A549 (cell line): ENCODE results near the gene TAF15. TPM values are rescaled to one million over a fixed set of nuclear protein-coding genes. Genes with fewer than 3 reads are reported as not detected.

Experiments used
- ATAC-seq, 2 experiments: fragments of 200-7000 bp in 1 of 2; fragments of >200 bp in 1 of 2; cut with Nextera tagmentation in 1 of 2; cut with Tn5 transposase in 1 of 2; 3 replicates each; pipeline versions ENCODE4 v1.8.0 to v1.9.1; 2018 to 2020; ENCODE audit warnings: mild to moderate bottlenecking in 1 of 2, moderate library complexity in 1 of 2
- CTCF ChIA-PET: fragments of 300-600 bp; sonication (Branson Sonifier 250); formaldehyde crosslinking; extraction: SDS; loops from one replicate; lab custom pipeline; 2021; ENCODE audit warnings: antibody characterized with exemption, inconsistent platforms; lab: Yijun Ruan, JAX
- POLR2A ChIA-PET: fragments of 350-600 bp; formaldehyde crosslinking; extraction: SDS; loops from one replicate; lab custom pipeline; 2021; ENCODE audit warnings: antibody characterized with exemption, inconsistent platforms; lab: Yijun Ruan, JAX
- DNase-seq, 2 experiments: peaks; one replicate each; pipeline versions ENCODE4 v3.0.0 to v3.0.0-alpha.2; 2011 to 2016; ENCODE audit warnings: low read depth in 1 of 2, low spot score in 1 of 2
- FAIRE-seq: peaks from 2 replicates; lab custom pipeline; 2011; peaks lifted over from hg19 to GRCh38; lab: Jason Lieb, UNC
- H3K27ac ChIP-seq, 2 experiments: fragments of >200 bp; sonication (Bioruptor Twin); formaldehyde crosslinking; 3 replicates each; pipeline ENCODE4 v1.5.1; 2016 to 2017
- H3K4me1 ChIP-seq: fragments of >200 bp; sonication (Bioruptor Twin); formaldehyde crosslinking; 3 replicates; pipeline ENCODE4 v1.6.1; 2016
- H3K4me2 ChIP-seq: fragments of >200 bp; sonication (Bioruptor Twin); formaldehyde crosslinking; 3 replicates; pipeline ENCODE4 v1.6.1; 2016
- H3K4me3 ChIP-seq: fragments of >200 bp; sonication (Bioruptor Twin); formaldehyde crosslinking; 3 replicates; pipeline ENCODE4 v1.5.1; 2016
- H3K9me3 ChIP-seq: fragments of >200 bp; sonication (Bioruptor Twin); formaldehyde crosslinking; 3 replicates; pipeline ENCODE4 v1.6.1; 2016
- BCL3 ChIP-seq: fragments of >200 bp; sonication (Bioruptor Twin); formaldehyde crosslinking; IDR thresholded peaks from 3 replicates; pipeline ENCODE4 v1.6.1; 2016
- BHLHE40 ChIP-seq: IDR thresholded peaks from 2 replicates; pipeline ENCODE4 v1.6.1; 2012; ENCODE audit warnings: low read depth, low read length, inconsistent platforms
- CBX8 ChIP-seq: fragments of 200-600 bp; sonication (generic); IDR thresholded peaks from 2 replicates; pipeline ENCODE4 v1.6.1; 2016
- E2F6 ChIP-seq: IDR thresholded peaks from 2 replicates; pipeline ENCODE4 v1.6.1; 2012; ENCODE audit warnings: low read depth, borderline replicate concordance
- FOSL2 ChIP-seq, 2 experiments: fragments of 450-650 bp in 1 of 2; fragments of >200 bp in 1 of 2; sonication (Bioruptor Twin) in 1 of 2; formaldehyde crosslinking; IDR thresholded peaks; 2 replicates each; pipeline versions ENCODE4 v1.5.0 to v1.6.1; 2016 to 2020; ENCODE audit warnings: mild to moderate bottlenecking in 1 of 2, moderate library complexity in 1 of 2
- GATA3 ChIP-seq: IDR thresholded peaks from 2 replicates; pipeline ENCODE4 v1.6.1; 2012; ENCODE audit warnings: borderline replicate concordance
- HES2 ChIP-seq: fragments of >200 bp; sonication (Bioruptor Twin); formaldehyde crosslinking; IDR thresholded peaks from 2 replicates; pipeline ENCODE4 v1.6.1; 2016
- HEYL ChIP-seq: fragments of 250-450 bp; sonication (Bioruptor Pico); IDR thresholded peaks from 2 replicates; pipeline ENCODE4 v1.8.0; 2021; ENCODE audit warnings: mild to moderate bottlenecking, moderate library complexity
- JUN ChIP-seq, 2 experiments: fragments of >200 bp; sonication (Bioruptor Twin); formaldehyde crosslinking; IDR thresholded peaks; 2 replicates in 1 of 2; 3 replicates in 1 of 2; pipeline ENCODE4 v1.6.1; 2016 to 2017
- KDM1A ChIP-seq: fragments of 200-600 bp; sonication (generic); IDR thresholded peaks from 2 replicates; pipeline ENCODE4 v1.6.1; 2016; ENCODE audit warnings: low read depth, mild to moderate bottlenecking
- MAX ChIP-seq: IDR thresholded peaks from 2 replicates; pipeline ENCODE4 v1.6.1; 2012
- MYC ChIP-seq: IDR thresholded peaks from 2 replicates; pipeline ENCODE4 v1.6.1; 2012; ENCODE audit warnings: mild to moderate bottlenecking, inconsistent platforms, low read length, improper control_type of control experiment, borderline replicate concordance
- PBX3 ChIP-seq: IDR thresholded peaks from 2 replicates; pipeline ENCODE4 v1.6.1; 2012
- PHF8 ChIP-seq: fragments of 200-600 bp; sonication (generic); IDR thresholded peaks from 2 replicates; pipeline ENCODE4 v1.6.1; 2016; ENCODE audit warnings: low read depth, mild to moderate bottlenecking, antibody characterized with exemption, moderate library complexity, borderline replicate concordance
- RNF2 ChIP-seq: fragments of 200-600 bp; sonication (generic); IDR thresholded peaks from 2 replicates; pipeline ENCODE4 v1.6.1; 2016; ENCODE audit warnings: low read depth, mild to moderate bottlenecking, antibody characterized with exemption, moderate library complexity, borderline replicate concordance
- TP53 ChIP-seq: fragments of 250-450 bp; sonication (Bioruptor Pico); IDR thresholded peaks from 2 replicates; pipeline ENCODE4 v1.5.0; 2021; ENCODE audit warnings: mild to moderate bottlenecking, moderate library complexity
- ZNF302 ChIP-seq: fragments of 250-450 bp; sonication (Bioruptor Pico); IDR thresholded peaks from 2 replicates; pipeline ENCODE4 v1.9.0; 2021; ENCODE audit warnings: inconsistent platforms, mild to moderate bottlenecking, moderate library complexity
- WGBS: methylation state at CpG from one replicate; pipeline ENCODE4 v1.1.6; 2017; ENCODE audit errors: missing lambda C conversion rate; 5-methylcytosine and 5-hydroxymethylcytosine counted together
- polyA plus RNA-seq, 4 experiments: library from polyadenylated mRNA; depleted of rRNA in 3 of 4; stranded (reverse); fragments of >200 nt; fragmentation: RNase III in 1 of 4; extraction: RNeasy Plus Mini Kit Qiagen cat#74134 plus additional on column Dnase treatment in 1 of 4; gene quantifications; 2 replicates in 3 of 4; 3 replicates in 1 of 4; pipeline ENCODE4 v1.2.3, GENCODE V29; 2011 to 2017

TAF15 gene
- polyA plus RNA-seq, 2 of the 4 experiments (the other 2 are of a cell fraction): 130 to 544 TPM

- ATAC-seq (no peak), DNase-seq (no peak), FAIRE-seq (no peak)
- TF ChIP-seq FOSL2 (IDR thresholded peaks at IDR 0.05) (no peak), FOSL2 (CRISPR knock-in tag; IDR thresholded peaks at IDR 0.05) (0 out of 2 replicates have a peak, but pooled peaks have one; percentile 16), ZNF302 (no peak)
- ChIA-PET CTCF (interaction anchor here (10.3 to 30.3 kb wide), 2 partner anchors 16 to 22 kb away, joined by 170 to 2039 read pairs; partner anchors contain the start of genes C17orf50, GAS2L2 and TAF15), POLR2A (no interaction called here)
- Histone ChIP-seq H3K4me2 (no peak overlapping the region), H3K4me3 (no peak overlapping the region), H3K9me3 (no peaks in the 10 kb centered on the region), H3K4me1 (peaks cover 51% of the 10 kb centered on the region), H3K27ac (peak overlapping the region; percentile 0 to 53; a peak in 3 of 6 replicates)
- 84% methylated on average over 3 of the region's 3 CpGs for WGBS
Observed at GRCh38 chr17:35790841-35791240, 18.4 kb upstream of the TAF15 start.

GRCh38 chr17:35791681-35792350, 17.5 kb upstream of the TAF15 start:
- Histone ChIP-seq H3K4me1 (peaks cover 44% of the 10 kb centered on the region), H3K27ac (peak overlapping the region in 1 of 2 experiments; percentile 53; a peak in 3 of 6 replicates), H3K4me2 (no peak overlapping the region), H3K9me3 (no peaks in the 10 kb centered on the region), H3K4me3 (no peak overlapping the region)
- no peak for FAIRE-seq
- no peak for ATAC-seq
- TF ChIP-seq MAX (no peak), PBX3 (no peak), HEYL (CRISPR knock-in tag) (no peak), GATA3 (no peak), PHF8 (no peak), BHLHE40 (no peak), KDM1A (no peak), BCL3 (no peak), MYC (no peak), JUN (IDR thresholded peaks at IDR 0.05) (no peak), HES2 (no peak), CBX8 (no peak), E2F6 (no peak), TP53 (CRISPR knock-in tag) (no peak)
- 70% methylated on average over 9 of the region's 9 CpGs for WGBS
- ChIA-PET POLR2A (no interaction called here), CTCF (interaction anchor here (10.3 to 30.3 kb wide), 2 partner anchors 15 to 23 kb away, joined by 170 to 2039 read pairs; partner anchors contain the start of genes C17orf50, GAS2L2 and TAF15)
- DNase-seq: no peak

- ATAC-seq (no peak), DNase-seq (no peak), FAIRE-seq (no peak)
- TF ChIP-seq RNF2 (no peak), HEYL (CRISPR knock-in tag) (no peak)
- ChIA-PET CTCF (interaction anchor here (10.3 to 30.3 kb wide), 2 partner anchors 14 to 25 kb away, joined by 170 to 2039 read pairs; partner anchors contain the start of genes C17orf50, GAS2L2 and TAF15), POLR2A (no interaction called here)
- Histone ChIP-seq H3K4me1 (peaks cover 29% of the 10 kb centered on the region), H3K4me3 (no peak overlapping the region), H3K27ac (0 out of 6 replicates have a peak overlapping the region, but pooled peaks of 1 of the 2 experiments have one; percentile 13), H3K4me2 (no peak overlapping the region), H3K9me3 (no peaks in the 10 kb centered on the region)
- 97% methylated on average over 3 of the region's 3 CpGs for WGBS
Observed at GRCh38 chr17:35793257-35793656, 16.0 kb upstream of the TAF15 start.
